Posterior vena cava (tissue), 2 donors: ENCODE results near the gene PTGFR. TPM values are rescaled to one million over a fixed set of nuclear protein-coding genes. Genes with fewer than 3 reads are reported as not detected.
A peak's percentile ranks its signal among the peaks of the same experiment; 100 is the strongest.

Experiments used
- DNase-seq: peaks from one replicate; pipeline ENCODE4 v3.0.0-alpha.2; 2020; ENCODE audit warnings: low spot score
- intact Hi-C, 2 donors: fragments of 100-400 bp; cut with DNase I; formaldehyde crosslinking; loops; one replicate each; pipeline versions ENCODE4 v1.14.1 to v1.14.2; 2022 to 2023
- long read RNA-seq, 2 donors: library from polyadenylated mRNA; unstranded; transcript quantifications; one replicate each; pipeline ENCODE4 v2.0.0, GENCODE V29; 2020 to 2021
- total RNA-seq, 2 donors: library from RNA; stranded (reverse); fragmentation: NEBNext Ultra II Directional; extraction: Animal tissue kit (Norgen Biotek cat#: 25700); gene quantifications; one replicate each; pipeline ENCODE4 v1.2.1, GENCODE V29; 2021
- donor health status: DM: yes; HTN: yes; CAD: no.
- donor health status: DM: yes; HTN: yes; CAD: no.

The PTGFR gene
- 10 to 100 TPM in 1 of 2 donors, 1 to 10 TPM in 1; 9.5 to 16.1 TPM for total RNA-seq
- long read RNA-seq, donor 1, full-length matches to known transcripts, result 4 of 5 reads
- long read RNA-seq, donor 1, partial matches to known transcripts, result 0 of 5 reads
- long read RNA-seq, donor 1, other reads (novel, unspliced or antisense), result 1 of 5 reads
- long read RNA-seq, donor 2, partial matches to known transcripts, result 1 of 1 reads
- long read RNA-seq, donor 2, other reads (novel, unspliced or antisense), result 0 of 1 reads

- intact Hi-C loops, result no loop called here
- peak; percentile 83 for DNase-seq
Observed at GRCh38 chr1:78490861-78491450, at the start of gene PTGFR. Gene PTGFR (plus strand): TSS chr1:78490974. CDS start chr1:78492744, 1,770 bp downstream.

GRCh38 chr1:78441921-78442320 is 48.9 kb upstream of the PTGFR start:
- intact Hi-C loops, result no loop called here
- no peak for DNase-seq

DNA sequence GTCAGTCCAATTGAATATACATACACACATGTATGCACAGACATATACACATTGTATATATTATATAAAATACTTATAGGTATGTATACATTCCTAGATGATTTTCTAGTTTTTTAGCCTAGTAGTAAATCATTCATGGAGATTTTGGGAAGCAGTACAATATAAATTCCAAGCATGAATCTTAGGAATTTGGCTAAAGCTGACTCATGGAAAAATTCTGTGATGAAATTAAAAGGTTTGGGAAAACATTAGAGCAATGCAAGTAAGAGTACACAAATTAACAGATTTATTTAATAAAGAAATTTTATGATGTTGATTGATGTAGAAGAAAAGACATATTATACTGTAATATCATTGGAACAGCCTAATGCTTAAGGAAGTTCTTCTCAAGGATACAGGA is 43.7 kb upstream of the PTGFR start:
- DNase-seq, result no peak
- intact Hi-C loops, result no loop called here

DNA sequence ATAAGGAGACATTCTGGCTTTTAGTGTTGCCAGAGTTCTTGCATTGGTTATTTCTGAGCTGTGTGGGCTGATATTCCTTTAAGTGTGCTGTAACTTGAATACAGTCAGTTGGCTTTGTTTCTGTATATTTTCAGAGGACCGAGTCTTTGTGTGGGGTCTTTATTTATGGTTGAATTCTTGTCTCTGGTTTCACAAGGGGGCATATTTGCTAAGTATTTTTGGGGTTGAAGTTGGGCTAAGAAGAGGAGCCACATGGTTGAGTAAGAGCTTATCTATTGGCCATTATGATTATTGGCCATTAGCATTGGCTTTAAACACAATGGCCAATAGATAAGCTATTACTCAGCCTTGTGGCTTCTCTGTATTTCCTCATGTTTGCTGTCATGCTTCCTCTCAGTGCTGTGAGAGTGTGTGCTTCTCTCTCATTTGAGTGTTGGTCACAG is 26.3 kb upstream of the PTGFR start:
- intact Hi-C loops, result no loop called here
- DNase-seq, result no peak

- intact Hi-C loops, result no loop called here
- DNase-seq, result no peak
Observed at GRCh38 chr1:78465143-78465542, 25.6 kb upstream of the PTGFR start.

DNA sequence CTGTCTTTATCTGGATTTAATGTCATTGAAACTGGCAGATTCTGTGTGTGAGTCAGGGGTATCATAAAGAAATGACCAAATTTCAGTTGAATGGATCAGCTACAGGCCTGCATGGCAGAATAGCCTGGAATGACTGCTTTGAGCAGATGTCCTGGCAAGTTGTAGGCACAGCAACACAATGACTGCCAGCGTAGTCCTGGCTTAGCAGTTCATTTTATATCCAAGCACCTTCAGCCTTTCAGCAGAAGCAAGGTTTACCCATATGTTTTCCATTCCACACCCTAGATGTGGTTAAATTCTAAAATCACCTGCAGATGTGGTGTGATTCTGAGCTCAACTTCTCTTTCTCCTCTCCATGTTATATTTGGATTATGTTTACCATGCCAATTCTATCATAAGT is 22.3 kb upstream of the PTGFR start:
- no peak for DNase-seq
- intact Hi-C loops, result no loop called here

GRCh38 chr1:78469576-78469975 is 21.2 kb upstream of the PTGFR start:
- intact Hi-C loops, result no loop called here
- no peak for DNase-seq

DNA sequence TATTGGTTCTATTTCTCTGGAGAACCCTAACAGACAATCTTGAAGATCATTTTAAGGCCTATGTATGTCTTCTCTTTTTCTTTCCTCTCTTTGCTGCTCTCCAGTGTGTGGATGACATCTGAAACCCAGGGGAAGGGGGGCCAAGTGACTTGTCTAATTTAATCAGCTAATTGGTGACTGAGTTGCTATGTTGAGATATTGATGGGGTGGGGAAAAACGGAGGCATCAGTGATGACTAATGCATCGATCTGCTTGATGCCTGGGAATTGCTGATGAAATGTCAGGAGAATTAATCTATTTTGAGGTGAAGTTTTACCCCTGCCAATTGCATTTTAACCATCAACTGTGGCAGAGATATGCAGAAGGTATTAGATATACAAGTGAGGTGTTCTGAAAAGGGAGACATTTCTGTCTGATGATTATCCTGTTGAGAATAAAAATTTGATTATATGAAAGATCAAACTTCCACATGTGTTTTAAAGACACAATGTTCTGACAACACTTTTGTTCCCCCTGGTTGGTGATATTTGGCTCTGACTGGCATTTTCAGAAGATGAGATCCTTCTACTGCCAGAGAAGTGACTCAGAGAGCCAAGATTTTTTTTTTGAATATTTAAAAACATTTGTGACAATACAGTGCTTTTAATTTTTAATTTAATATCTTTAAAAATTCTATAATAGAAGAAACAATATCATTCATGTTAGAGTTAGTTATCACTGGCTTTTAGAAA is 18.7 kb upstream of the PTGFR start:
- DNase-seq, result no peak
- intact Hi-C loops, result no loop called here

DNA sequence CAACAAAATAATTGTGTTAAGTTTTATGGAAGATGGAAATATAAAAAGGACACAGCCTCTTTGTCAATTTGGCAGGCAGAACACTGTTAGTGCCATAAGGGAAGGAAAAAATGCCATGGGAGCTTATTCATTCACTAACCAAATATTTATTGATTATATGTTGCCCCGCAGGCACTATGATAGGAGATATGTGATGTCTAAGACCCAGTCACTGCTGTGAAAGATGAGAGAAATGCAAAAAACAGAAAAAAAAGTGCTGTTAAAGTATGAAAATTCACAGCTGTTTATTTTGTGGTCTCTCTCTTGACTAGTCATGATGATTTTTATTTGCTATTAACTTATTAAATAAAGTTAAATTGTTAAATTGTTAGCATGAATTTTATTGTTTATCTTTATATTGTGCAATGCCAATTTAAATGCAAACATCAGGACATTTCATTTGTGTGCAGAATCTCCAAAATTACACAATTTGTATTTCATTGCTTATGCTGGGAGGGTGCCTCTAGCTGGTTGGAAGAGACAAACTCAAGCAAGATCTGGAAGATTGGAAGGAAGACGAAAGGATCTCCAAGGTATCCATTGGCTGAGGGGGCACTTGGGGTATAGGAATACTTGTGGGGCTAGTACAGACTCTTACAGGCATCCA is 17.8 kb upstream of the PTGFR start:
- DNase-seq, result no peak
- intact Hi-C loops, result no loop called here

DNA sequence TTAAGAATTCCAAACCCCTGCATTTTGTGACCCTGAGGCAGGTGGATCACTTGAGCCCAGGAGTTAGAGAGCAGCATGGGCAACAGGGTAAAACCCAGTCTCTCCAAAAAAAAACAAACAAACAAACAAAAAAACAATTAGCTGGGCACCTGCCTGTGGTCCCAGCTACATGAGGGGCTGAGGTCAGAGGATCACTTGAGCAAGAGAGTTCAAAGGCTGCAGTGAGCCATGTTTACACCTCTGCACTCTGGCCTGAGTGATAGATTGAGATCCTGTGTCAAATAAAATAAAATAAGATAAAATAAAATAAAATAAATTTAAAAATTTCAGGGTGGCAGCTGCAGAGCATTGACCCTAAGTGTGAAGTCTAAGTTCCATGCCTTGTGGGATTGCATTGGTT is 16.7 kb upstream of the PTGFR start:
- intact Hi-C loops, result no loop called here
- no peak for DNase-seq

- intact Hi-C loops, result no loop called here
Observed at GRCh38 chr1:78475888-78476610, 14.7 kb upstream of the PTGFR start.

GRCh38 chr1:78483903-78484302 is 6.9 kb upstream of the PTGFR start:
- DNase-seq, result peak; percentile 68
- intact Hi-C loops, result no loop called here

More at GRCh38 chr1:78475888-78476610, 14.7 kb upstream of the PTGFR start:
- no peak for DNase-seq

DNA sequence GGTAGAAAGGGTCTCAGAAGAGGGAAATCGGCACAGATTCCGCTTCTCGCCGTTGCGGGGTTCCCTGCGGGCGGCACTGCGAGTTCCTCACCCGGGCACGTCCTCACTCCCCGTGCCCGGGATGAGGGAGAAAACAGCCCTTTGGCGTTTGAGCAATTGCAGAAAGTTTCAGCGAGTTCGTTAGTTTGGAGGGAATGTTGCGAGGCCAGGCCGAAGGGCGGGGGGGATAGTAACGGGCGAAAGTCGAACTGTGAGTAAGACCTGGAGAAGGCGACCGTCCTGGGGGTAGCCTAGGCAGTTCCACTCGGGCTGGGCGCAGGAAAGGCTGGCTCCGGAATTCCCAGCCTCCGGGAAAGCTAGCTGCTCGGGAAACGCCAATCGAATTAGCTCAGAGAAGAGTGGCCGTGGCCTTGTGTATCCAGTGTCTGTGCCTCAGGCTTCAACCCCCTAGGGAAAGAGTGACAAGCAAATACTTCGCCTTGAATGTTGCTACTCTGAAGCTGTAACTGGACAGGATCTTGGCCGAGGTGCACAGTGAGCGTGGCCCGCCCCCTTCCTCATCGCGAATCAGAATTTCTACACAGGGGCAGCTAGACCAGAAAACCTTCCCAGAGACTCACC is 787 bp downstream of the PTGFR start:
- intact Hi-C loops, result no loop called here
- peak; percentile 84 for DNase-seq

GRCh38 chr1:78492386-78492950 is 1.7 kb downstream of the PTGFR start:
- intact Hi-C loops, result no loop called here
- DNase-seq, result peak; percentile 74

DNA sequence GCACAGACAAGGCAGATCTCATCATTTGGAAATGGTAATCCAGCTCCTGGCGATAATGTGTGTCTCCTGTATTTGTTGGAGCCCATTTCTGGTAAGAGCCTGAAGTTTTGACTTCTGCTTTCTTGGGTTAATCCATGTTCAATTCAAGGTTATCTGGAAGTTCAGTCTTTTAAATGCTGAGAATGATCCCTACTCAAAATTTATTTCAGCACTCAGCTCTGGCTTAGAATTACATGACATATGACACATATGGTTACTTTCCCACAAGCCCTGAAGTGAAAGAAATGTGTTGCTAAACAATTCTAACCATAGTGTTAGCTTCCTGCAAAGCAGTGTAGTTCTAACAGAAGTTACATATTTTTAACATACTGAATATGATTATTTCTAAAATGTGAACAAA is 2.7 kb downstream of the PTGFR start:
- intact Hi-C loops, result no loop called here
- DNase-seq, result no peak

- no peak for DNase-seq
- intact Hi-C loops, result no loop called here
Observed at GRCh38 chr1:78497201-78497600, 6.4 kb downstream of the PTGFR start.

GRCh38 chr1:78500529-78500928 is 9.8 kb downstream of the PTGFR start:
- DNase-seq, result no peak
- intact Hi-C loops, result no loop called here

- DNase-seq, result no peak
- intact Hi-C loops, result no loop called here
Observed at GRCh38 chr1:78501203-78501602, 10.4 kb downstream of the PTGFR start.

GRCh38 chr1:78511334-78511733 is 20.6 kb downstream of the PTGFR start:
- DNase-seq, result no peak
- intact Hi-C loops, result no loop called here
